GM21786 (cell line): ENCODE results near the gene CCDC85A.
A peak's percentile ranks its signal among the peaks of the same experiment; 100 is the strongest.
"Not testable (repeated sequence)": the region's sequence is repeated elsewhere in the genome, so short reads cannot be mapped to it uniquely, and the experiment has no call there.

Source experiments
- ATAC-seq: cut with Tn5 transposase; IDR thresholded peaks from one replicate; pipeline ENCODE4 v1.9.1; 2021; ENCODE audit not compliant: unreplicated experiment

Gene CCDC85A

GRCh38 chr2:56183643-56184499 is at the start of gene CCDC85A:
Gene CCDC85A (plus strand): TSS chr2:56183990. CDS start chr2:56184625, 635 bp downstream.
- peak; percentile 93 for ATAC-seq

GRCh38 chr2:56134861-56135260 is 48.9 kb upstream of the CCDC85A start:
- ATAC-seq = no peak

GRCh38 chr2:56142497-56143061 is 41.2 kb upstream of the CCDC85A start:
- not testable (repeated sequence) for ATAC-seq

GRCh38 chr2:56147907-56148306 is 35.9 kb upstream of the CCDC85A start:
- ATAC-seq = no peak

GRCh38 chr2:56148825-56149224 is 35.0 kb upstream of the CCDC85A start:
- no peak for ATAC-seq

GRCh38 chr2:56151841-56152240 is 31.9 kb upstream of the CCDC85A start:
- ATAC-seq = no peak

GRCh38 chr2:56155188-56155587 is 28.6 kb upstream of the CCDC85A start:
- ATAC-seq = no peak

- ATAC-seq = not testable (repeated sequence)
Observed at GRCh38 chr2:56159875-56160274, 23.9 kb upstream of the CCDC85A start.

- ATAC-seq = no peak
Observed at GRCh38 chr2:56167616-56168562, 15.9 kb upstream of the CCDC85A start.

GRCh38 chr2:56169521-56169920 is 14.3 kb upstream of the CCDC85A start:
- no peak for ATAC-seq

- no peak for ATAC-seq
Observed at GRCh38 chr2:56170504-56170903, 13.3 kb upstream of the CCDC85A start.

GRCh38 chr2:56170988-56171387 is 12.8 kb upstream of the CCDC85A start:
- ATAC-seq = no peak

GRCh38 chr2:56175779-56176178 is 8.0 kb upstream of the CCDC85A start:
- no peak for ATAC-seq

GRCh38 chr2:56177420-56178220 is 6.2 kb upstream of the CCDC85A start:
- no peak for ATAC-seq

GRCh38 chr2:56179931-56180330 is 3.9 kb upstream of the CCDC85A start:
- ATAC-seq = no peak

- no peak for ATAC-seq
Observed at GRCh38 chr2:56182420-56182819, 1.4 kb upstream of the CCDC85A start.

GRCh38 chr2:56184500-56185011 is 766 bp downstream of the CCDC85A start:
- ATAC-seq = no peak

GRCh38 chr2:56185101-56185581 is 1.4 kb downstream of the CCDC85A start:
- no peak for ATAC-seq

- no peak for ATAC-seq
Observed at GRCh38 chr2:56185582-56186046, 1.8 kb downstream of the CCDC85A start.

- ATAC-seq = no peak
Observed at GRCh38 chr2:56191617-56192016, 7.8 kb downstream of the CCDC85A start.
